Colonic mucosa (tissue), 4 donors: ENCODE data around the gene IGF2R. TPM values are rescaled to one million over a fixed set of nuclear protein-coding genes. Genes with fewer than 3 reads are reported as not detected.

Source experiments
- DNase-seq: peaks from one replicate; pipeline ENCODE4 v3.0.0-alpha.2; 2020
- H3K27ac ChIP-seq: fragments of 200-600 bp; one replicate; pipeline ENCODE4 v1.8.0; 2021
- H3K27me3 ChIP-seq: fragments of 200-600 bp; one replicate; pipeline ENCODE4 v1.8.0; 2021
- H3K36me3 ChIP-seq: fragments of 200-600 bp; one replicate; pipeline ENCODE4 v1.8.0; 2021
- H3K4me1 ChIP-seq: fragments of 200-600 bp; one replicate; pipeline ENCODE4 v1.8.0; 2021; ENCODE audit warnings: mild to moderate bottlenecking
- H3K4me3 ChIP-seq: fragments of 200-600 bp; one replicate; pipeline ENCODE4 v1.8.0; 2021
- H3K9ac ChIP-seq, 2 donors: one replicate each; pipeline ENCODE4 v1.7.0; 2013; ENCODE audit warnings: control low read depth in 2 of 2, low read depth in 2 of 2, low read length in 2 of 2
- H3K9me3 ChIP-seq: fragments of 200-600 bp; one replicate; pipeline ENCODE4 v1.8.0; 2021
- intact Hi-C: fragments of 100-400 bp; cut with DNase I; formaldehyde crosslinking; loops from one replicate; pipeline ENCODE4 v1.14.1; 2022
- total RNA-seq, 2 donors: library from RNA; stranded (reverse); fragmentation: NEBNext Ultra II Directional in 1 of 2; extraction: Animal tissue kit (Norgen Biotek cat#: 25700) in 1 of 2; gene quantifications; one replicate each; pipeline ENCODE4 v1.2.1, GENCODE V29; 2021
- TF ChIP-seq, protein P1 (sequence below): fragments of 200-600 bp; IDR thresholded peaks from one replicate; pipeline ENCODE4 v1.8.0; 2022; ENCODE audit warnings: antibody characterized with exemption, mild to moderate bottlenecking
- donor health status: healthy.
- donor health status: DM: no; HTN: no; CAD: no.
- donor health status: DM: no; HTN: no; CAD: no.

IGF2R gene
- total RNA-seq, 2 donors from 2014 or later, result 73.8 to 84.4 TPM

DNA sequence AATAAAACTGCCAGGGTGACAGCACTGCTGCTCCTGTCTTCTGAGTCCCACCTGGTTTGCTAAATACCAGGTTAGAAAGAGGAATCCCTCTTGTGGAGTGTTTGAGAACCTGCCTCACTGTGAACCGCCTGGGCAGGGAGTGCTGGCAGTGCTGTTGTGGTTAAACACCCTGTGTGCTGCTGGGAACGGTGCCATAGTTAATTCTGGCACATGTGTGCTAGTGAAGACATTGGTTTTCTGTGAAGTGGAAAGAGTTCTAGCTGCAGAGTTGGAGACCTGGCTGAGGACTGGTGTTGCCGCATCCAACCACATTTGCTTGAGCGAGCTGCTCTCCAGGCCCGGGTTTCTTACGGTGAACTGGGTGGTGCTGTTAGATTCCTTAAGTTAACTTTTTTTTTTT lies 72.7 kb downstream of the IGF2R start:
- intact Hi-C loops, result no loop called here
- H3K27me3 ChIP-seq, result no peaks in the 10 kb centered on the region
- TF ChIP-seq, protein P1, sequence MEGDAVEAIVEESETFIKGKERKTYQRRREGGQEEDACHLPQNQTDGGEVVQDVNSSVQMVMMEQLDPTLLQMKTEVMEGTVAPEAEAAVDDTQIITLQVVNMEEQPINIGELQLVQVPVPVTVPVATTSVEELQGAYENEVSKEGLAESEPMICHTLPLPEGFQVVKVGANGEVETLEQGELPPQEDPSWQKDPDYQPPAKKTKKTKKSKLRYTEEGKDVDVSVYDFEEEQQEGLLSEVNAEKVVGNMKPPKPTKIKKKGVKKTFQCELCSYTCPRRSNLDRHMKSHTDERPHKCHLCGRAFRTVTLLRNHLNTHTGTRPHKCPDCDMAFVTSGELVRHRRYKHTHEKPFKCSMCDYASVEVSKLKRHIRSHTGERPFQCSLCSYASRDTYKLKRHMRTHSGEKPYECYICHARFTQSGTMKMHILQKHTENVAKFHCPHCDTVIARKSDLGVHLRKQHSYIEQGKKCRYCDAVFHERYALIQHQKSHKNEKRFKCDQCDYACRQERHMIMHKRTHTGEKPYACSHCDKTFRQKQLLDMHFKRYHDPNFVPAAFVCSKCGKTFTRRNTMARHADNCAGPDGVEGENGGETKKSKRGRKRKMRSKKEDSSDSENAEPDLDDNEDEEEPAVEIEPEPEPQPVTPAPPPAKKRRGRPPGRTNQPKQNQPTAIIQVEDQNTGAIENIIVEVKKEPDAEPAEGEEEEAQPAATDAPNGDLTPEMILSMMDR, result no peak
- no peak overlapping the region for H3K9ac ChIP-seq
- DNase-seq, result no peak
- peaks cover 17% of the 10 kb centered on the region for H3K36me3 ChIP-seq
- H3K9me3 ChIP-seq, result no peaks in the 10 kb centered on the region
- no peak overlapping the region for H3K27ac ChIP-seq
- no peaks in the 10 kb centered on the region for H3K4me1 ChIP-seq
- H3K4me3 ChIP-seq, result no peak overlapping the region

DNA sequence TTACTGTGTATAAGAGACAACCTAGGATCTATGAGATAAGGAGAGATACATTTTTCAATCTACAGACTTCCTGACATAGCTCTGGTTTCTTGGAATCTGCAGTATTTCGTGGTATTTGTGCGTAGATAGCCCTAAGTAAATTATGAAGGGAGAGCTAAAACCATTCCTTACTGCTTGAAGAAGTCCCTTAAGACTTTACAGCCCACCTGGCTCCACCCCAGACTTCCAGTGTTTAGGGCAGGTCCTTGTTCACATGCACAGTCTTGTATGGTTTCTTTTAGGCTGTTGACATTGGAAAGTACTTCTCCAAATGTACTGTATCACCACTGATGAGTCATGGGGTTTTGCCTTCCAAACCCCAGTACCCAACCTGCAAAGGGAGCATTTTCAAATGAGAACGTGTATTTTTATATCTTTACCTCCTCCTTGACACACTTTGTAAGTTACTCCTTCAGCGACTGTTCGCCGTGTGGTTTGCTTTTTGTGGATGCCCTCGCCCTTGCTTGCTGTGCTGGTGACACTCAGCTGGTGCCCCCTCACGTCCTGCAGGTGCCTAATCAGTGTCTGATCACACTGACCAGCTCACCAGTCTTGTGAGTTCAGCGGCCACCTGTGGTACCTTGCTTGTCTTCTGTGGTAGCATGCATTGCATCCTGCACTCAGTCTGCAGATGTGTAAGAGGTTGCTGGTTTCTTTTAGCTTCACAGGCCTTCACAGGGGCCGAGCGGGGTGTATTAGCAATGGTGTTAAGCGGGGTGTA lies 73.3 kb downstream of the IGF2R start:
- Histone ChIP-seq H3K36me3 (peaks cover 23% of the 10 kb centered on the region), H3K4me3 (no peak overlapping the region), H3K27me3 (no peaks in the 10 kb centered on the region), H3K27ac (no peak overlapping the region), H3K9ac (no peak overlapping the region), H3K9me3 (no peaks in the 10 kb centered on the region), H3K4me1 (no peaks in the 10 kb centered on the region)
- no peak for DNase-seq
- intact Hi-C loops, result no loop called here
- TF ChIP-seq, protein P1, result no peak

DNA sequence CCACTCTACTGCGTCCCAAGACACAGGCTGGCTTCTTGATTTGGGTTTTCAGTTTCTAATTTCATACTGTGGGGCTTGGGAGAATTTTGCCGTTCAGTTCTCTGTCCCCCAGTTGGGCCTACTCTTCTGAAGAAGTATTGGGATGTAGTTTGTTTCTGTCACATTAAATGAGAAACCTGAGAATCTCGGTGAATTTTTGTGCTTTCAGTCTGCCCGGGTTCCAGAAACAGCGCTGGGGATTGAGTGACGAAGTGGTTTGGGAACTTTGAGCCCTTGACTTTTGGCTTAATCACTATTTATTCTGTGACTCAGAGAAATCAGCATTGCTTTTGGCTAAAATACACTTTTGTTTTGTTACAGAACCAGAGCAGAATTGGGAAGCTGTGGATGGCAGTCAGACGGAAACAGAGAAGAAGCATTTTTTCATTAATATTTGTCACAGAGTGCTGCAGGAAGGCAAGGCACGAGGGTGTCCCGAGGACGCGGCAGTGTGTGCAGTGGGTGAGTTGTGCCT lies 74.0 kb downstream of the IGF2R start:
- no peaks in the 10 kb centered on the region for H3K27me3 ChIP-seq
- no peaks in the 10 kb centered on the region for H3K4me1 ChIP-seq
- intact Hi-C loops, result no loop called here
- H3K9ac ChIP-seq, result no peak overlapping the region
- no peaks in the 10 kb centered on the region for H3K9me3 ChIP-seq
- TF ChIP-seq, protein P1, result no peak
- H3K4me3 ChIP-seq, result no peak overlapping the region
- DNase-seq, result no peak
- no peak overlapping the region for H3K27ac ChIP-seq
- peaks cover 29% of the 10 kb centered on the region for H3K36me3 ChIP-seq

DNA sequence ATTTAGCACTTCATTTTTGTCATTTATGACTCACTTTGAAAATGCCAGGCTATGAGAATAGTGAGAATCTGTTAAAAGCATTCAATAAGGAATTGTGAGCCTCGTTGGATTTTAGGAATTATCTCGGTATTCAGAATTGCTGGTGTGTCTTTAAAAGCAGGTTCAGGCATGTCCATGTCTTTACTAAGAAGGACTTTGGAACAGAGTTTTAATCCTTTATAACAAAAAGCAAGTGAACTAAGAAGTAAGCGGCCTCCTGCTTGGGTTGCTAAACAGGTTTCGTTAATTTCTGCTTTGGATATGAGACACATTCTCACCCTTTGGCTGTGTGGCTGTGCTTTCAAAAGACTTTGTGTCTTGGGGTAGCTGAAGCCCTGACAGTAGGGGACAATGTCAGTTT lies 74.9 kb downstream of the IGF2R start:
- intact Hi-C loops, result no loop called here
- TF ChIP-seq, protein P1, result no peak
- Histone ChIP-seq H3K9me3 (no peaks in the 10 kb centered on the region), H3K4me3 (no peak overlapping the region), H3K4me1 (no peaks in the 10 kb centered on the region), H3K27ac (no peak overlapping the region), H3K9ac (no peak overlapping the region), H3K27me3 (no peaks in the 10 kb centered on the region), H3K36me3 (peaks cover 30% of the 10 kb centered on the region)
- no peak for DNase-seq

DNA sequence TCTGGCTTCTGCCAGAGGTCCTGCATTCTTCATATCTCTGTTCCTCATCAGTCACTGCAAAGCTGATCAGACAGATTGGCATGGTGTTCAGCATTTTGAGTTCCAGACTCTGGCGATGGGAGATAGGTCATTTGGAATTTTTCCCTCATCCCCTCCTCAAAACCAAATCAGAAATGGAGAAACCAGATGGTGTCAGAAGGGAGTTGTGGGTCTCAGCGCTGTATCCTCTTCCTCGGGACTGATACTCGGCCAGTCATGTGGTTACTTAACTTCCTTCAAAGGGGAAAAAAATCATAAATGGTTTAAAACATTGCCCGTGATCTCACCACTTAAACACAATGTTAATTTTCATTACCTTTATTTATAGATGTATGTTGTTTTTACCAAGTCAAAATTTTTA lies 75.8 kb downstream of the IGF2R start:
- H3K9me3 ChIP-seq, result no peaks in the 10 kb centered on the region
- H3K4me1 ChIP-seq, result no peaks in the 10 kb centered on the region
- no peak overlapping the region for H3K9ac ChIP-seq
- intact Hi-C loops, result no loop called here
- DNase-seq, result no peak
- H3K4me3 ChIP-seq, result no peak overlapping the region
- no peaks in the 10 kb centered on the region for H3K27me3 ChIP-seq
- no peak overlapping the region for H3K27ac ChIP-seq
- H3K36me3 ChIP-seq, result peaks cover 30% of the 10 kb centered on the region
- TF ChIP-seq, protein P1, result no peak
